ENCODE results near the gene ZBTB5. TPM values are rescaled to one million over a fixed set of nuclear protein-coding genes. Genes with fewer than 3 reads are reported as not detected.
"Not testable (repeated sequence)": the region's sequence is repeated elsewhere in the genome, so short reads cannot be mapped to it uniquely, and the experiment has no call there.

ZBTB5 gene
- polyA plus RNA-seq (2013): 11.2 and 11.3 TPM in 2 replicates

GRCh38 chr9:37465249-37466036, at the start of gene ZBTB5:
Gene ZBTB5 (minus strand): TSS chr9:37465450. CDS start chr9:37442551, 22,899 bp downstream.
- no peaks in the 10 kb centered on the region for H3K27me3 ChIP-seq (ENCODE audit: insufficient read depth, low read length)
- peak within 1 kb of the TSS; percentile 93 for H4K91ac ChIP-seq (ENCODE audit: low read depth, low read length)
- H3K18ac ChIP-seq (ENCODE audit: low read length): peak within 1 kb of the TSS; percentile 86
- peak within 1 kb of the TSS; percentile 96 for H2BK5ac ChIP-seq (ENCODE audit: low read depth, low read length, poor library complexity)
- peak within 1 kb of the TSS; percentile 97 for H2AFZ ChIP-seq (ENCODE audit: insufficient read depth, low read length, poor library complexity)
- H3K36me3 ChIP-seq (ENCODE audit: control insufficient read depth in 1 of 2, insufficient read depth in 2 of 2, low read length in 2 of 2): no peaks in the 10 kb centered on the region
- peaks cover 18% of the 10 kb centered on the region for H3K79me1 ChIP-seq (ENCODE audit: low read length)
- H2BK12ac ChIP-seq (ENCODE audit: low read length): no peak within 1 kb of the TSS
- peak; percentile 99 to 100 for DNase-seq
- peak within 1 kb of the TSS; percentile 42 for H2AK5ac ChIP-seq (ENCODE audit: low read length)
- peaks cover 24% of the 10 kb centered on the region for H3K79me2 ChIP-seq (ENCODE audit: control insufficient read depth, insufficient read depth, low read length, poor library complexity)
- H3K4me1 ChIP-seq (ENCODE audit: control insufficient read depth in 1 of 2, insufficient read depth in 2 of 2, low read length in 2 of 2): peaks cover 4 to 8% of the 10 kb centered on the region in 2 experiments
- H3K4me2 ChIP-seq (ENCODE audit: low read length): peak within 1 kb of the TSS; percentile 77
- H3K4ac ChIP-seq (ENCODE audit: low read depth, low read length): peak within 1 kb of the TSS; percentile 86
- peak within 1 kb of the TSS; percentile 86 for H3K4me3 ChIP-seq (ENCODE audit: low read depth, low read length)
- H4K8ac ChIP-seq (ENCODE audit: low read depth, low read length): peak within 1 kb of the TSS; percentile 89
- H3K27ac ChIP-seq (ENCODE audit: low read depth, low read length): peak within 1 kb of the TSS; percentile 96
- H3K9ac ChIP-seq (ENCODE audit: low read length): peak within 1 kb of the TSS; percentile 74
- H4K12ac ChIP-seq (ENCODE audit: low read depth, low read length): peak within 1 kb of the TSS; percentile 96
- peak within 1 kb of the TSS; percentile 81 for H2BK120ac ChIP-seq (ENCODE audit: insufficient read depth, low read length, poor library complexity)
- no CpG with 5 or more reads among the region's 52 CpGs for WGBS (ENCODE audit: extremely low coverage, insufficient coverage, insufficient read length)
- peak within 1 kb of the TSS; percentile 91 for H3K14ac ChIP-seq (ENCODE audit: low read length)
- H3K9me3 ChIP-seq (ENCODE audit: insufficient read depth, low read depth, low read length): no peaks in the 10 kb centered on the region
- no peak within 1 kb of the TSS for H3K23ac ChIP-seq (ENCODE audit: low read length)

- WGBS (ENCODE audit: extremely low coverage, insufficient coverage, insufficient read length): no CpG with 5 or more reads among the region's 7 CpGs
Observed at GRCh38 chr9:37514999-37515398, 49.7 kb upstream of the ZBTB5 start.

GRCh38 chr9:37514415-37514814, 49.2 kb upstream of the ZBTB5 start:
- not testable (repeated sequence) for H2BK12ac ChIP-seq (ENCODE audit: low read length); DNase-seq; H3K9me3 ChIP-seq (ENCODE audit: insufficient read depth, low read depth, low read length); H3K27me3 ChIP-seq (ENCODE audit: insufficient read depth, low read length); H3K79me1 ChIP-seq (ENCODE audit: low read length); H2BK120ac ChIP-seq (ENCODE audit: insufficient read depth, low read length, poor library complexity); H3K4me1 ChIP-seq (ENCODE audit: control insufficient read depth in 1 of 2, insufficient read depth in 2 of 2, low read length in 2 of 2); H2AK5ac ChIP-seq (ENCODE audit: low read length); H3K9ac ChIP-seq (ENCODE audit: low read length); H3K27ac ChIP-seq (ENCODE audit: low read depth, low read length); H2AFZ ChIP-seq (ENCODE audit: insufficient read depth, low read length, poor library complexity); H3K4ac ChIP-seq (ENCODE audit: low read depth, low read length); H3K79me2 ChIP-seq (ENCODE audit: control insufficient read depth, insufficient read depth, low read length, poor library complexity); H3K4me2 ChIP-seq (ENCODE audit: low read length); H3K18ac ChIP-seq (ENCODE audit: low read length); H4K91ac ChIP-seq (ENCODE audit: low read depth, low read length); H3K14ac ChIP-seq (ENCODE audit: low read length); H4K8ac ChIP-seq (ENCODE audit: low read depth, low read length); H2BK5ac ChIP-seq (ENCODE audit: low read depth, low read length, poor library complexity); H4K12ac ChIP-seq (ENCODE audit: low read depth, low read length); H3K4me3 ChIP-seq (ENCODE audit: low read depth, low read length); H3K23ac ChIP-seq (ENCODE audit: low read length)
- H3K36me3 ChIP-seq (ENCODE audit: control insufficient read depth in 1 of 2, insufficient read depth in 2 of 2, low read length in 2 of 2): peaks cover 27 to 41% of the 10 kb centered on the region in 2 experiments
- WGBS (ENCODE audit: extremely low coverage, insufficient coverage, insufficient read length): no CpG with 5 or more reads among the region's 10 CpGs

More at GRCh38 chr9:37514999-37515398, 49.7 kb upstream of the ZBTB5 start:
- H3K18ac ChIP-seq (ENCODE audit: low read length): no peak overlapping the region
- DNase-seq: no peak
- peaks cover 27 to 42% of the 10 kb centered on the region in 2 experiments for H3K36me3 ChIP-seq (ENCODE audit: control insufficient read depth in 1 of 2, insufficient read depth in 2 of 2, low read length in 2 of 2)
- H3K9me3 ChIP-seq (ENCODE audit: insufficient read depth, low read depth, low read length): peaks cover 3% of the 10 kb centered on the region
- H3K23ac ChIP-seq (ENCODE audit: low read length): no peak overlapping the region
- H3K9ac ChIP-seq (ENCODE audit: low read length): no peak overlapping the region
- H3K79me2 ChIP-seq (ENCODE audit: control insufficient read depth, insufficient read depth, low read length, poor library complexity): no peaks in the 10 kb centered on the region
- H4K91ac ChIP-seq (ENCODE audit: low read depth, low read length): no peak overlapping the region
- no peak overlapping the region for H2AFZ ChIP-seq (ENCODE audit: insufficient read depth, low read length, poor library complexity)
- no peaks in the 10 kb centered on the region for H3K4me1 ChIP-seq (ENCODE audit: control insufficient read depth in 1 of 2, insufficient read depth in 2 of 2, low read length in 2 of 2)
- H2BK12ac ChIP-seq (ENCODE audit: low read length): no peak overlapping the region
- no peak overlapping the region for H3K4me2 ChIP-seq (ENCODE audit: low read length)
- H2AK5ac ChIP-seq (ENCODE audit: low read length): no peak overlapping the region
- H2BK5ac ChIP-seq (ENCODE audit: low read depth, low read length, poor library complexity): no peak overlapping the region
- H3K27ac ChIP-seq (ENCODE audit: low read depth, low read length): no peak overlapping the region
- H4K8ac ChIP-seq (ENCODE audit: low read depth, low read length): no peak overlapping the region
- H3K4me3 ChIP-seq (ENCODE audit: low read depth, low read length): no peak overlapping the region
- no peak overlapping the region for H2BK120ac ChIP-seq (ENCODE audit: insufficient read depth, low read length, poor library complexity)
- no peaks in the 10 kb centered on the region for H3K27me3 ChIP-seq (ENCODE audit: insufficient read depth, low read length)
- H3K79me1 ChIP-seq (ENCODE audit: low read length): no peaks in the 10 kb centered on the region
- H3K14ac ChIP-seq (ENCODE audit: low read length): no peak overlapping the region
- no peak overlapping the region for H4K12ac ChIP-seq (ENCODE audit: low read depth, low read length)
- no peak overlapping the region for H3K4ac ChIP-seq (ENCODE audit: low read depth, low read length)

GRCh38 chr9:37512437-37512836, 47.2 kb upstream of the ZBTB5 start:
- H3K36me3 ChIP-seq (ENCODE audit: control insufficient read depth in 1 of 2, insufficient read depth in 2 of 2, low read length in 2 of 2): peaks cover 29 to 43% of the 10 kb centered on the region in 2 experiments
- H3K9ac ChIP-seq (ENCODE audit: low read length): no peak overlapping the region
- no peak overlapping the region for H3K4ac ChIP-seq (ENCODE audit: low read depth, low read length)
- no peak overlapping the region for H3K14ac ChIP-seq (ENCODE audit: low read length)
- no peak overlapping the region for H2BK120ac ChIP-seq (ENCODE audit: insufficient read depth, low read length, poor library complexity)
- no peaks in the 10 kb centered on the region for H3K79me2 ChIP-seq (ENCODE audit: control insufficient read depth, insufficient read depth, low read length, poor library complexity)
- H3K9me3 ChIP-seq (ENCODE audit: insufficient read depth, low read depth, low read length): no peaks in the 10 kb centered on the region
- H3K18ac ChIP-seq (ENCODE audit: low read length): no peak overlapping the region
- H2BK12ac ChIP-seq (ENCODE audit: low read length): no peak overlapping the region
- no peak overlapping the region for H4K12ac ChIP-seq (ENCODE audit: low read depth, low read length)
- H3K4me1 ChIP-seq (ENCODE audit: control insufficient read depth in 1 of 2, insufficient read depth in 2 of 2, low read length in 2 of 2): no peaks in the 10 kb centered on the region
- no peak overlapping the region for H3K4me2 ChIP-seq (ENCODE audit: low read length)
- DNase-seq: no peak
- no peak overlapping the region for H2AK5ac ChIP-seq (ENCODE audit: low read length)
- H3K27me3 ChIP-seq (ENCODE audit: insufficient read depth, low read length): no peaks in the 10 kb centered on the region
- H3K27ac ChIP-seq (ENCODE audit: low read depth, low read length): no peak overlapping the region
- no peak overlapping the region for H3K4me3 ChIP-seq (ENCODE audit: low read depth, low read length)
- no peak overlapping the region for H4K8ac ChIP-seq (ENCODE audit: low read depth, low read length)
- no peak overlapping the region for H3K23ac ChIP-seq (ENCODE audit: low read length)
- no peak overlapping the region for H2AFZ ChIP-seq (ENCODE audit: insufficient read depth, low read length, poor library complexity)
- WGBS (ENCODE audit: extremely low coverage, insufficient coverage, insufficient read length): no CpG with 5 or more reads among the region's 12 CpGs
- H2BK5ac ChIP-seq (ENCODE audit: low read depth, low read length, poor library complexity): no peak overlapping the region
- H3K79me1 ChIP-seq (ENCODE audit: low read length): no peaks in the 10 kb centered on the region
- no peak overlapping the region for H4K91ac ChIP-seq (ENCODE audit: low read depth, low read length)

Data from trophoblast cell (in vitro differentiated cells and primary cell).